ENCODE results near the gene EIF4G3.

Gene EIF4G3

GRCh38 chr1:20988943-20989342, 187.8 kb downstream of the EIF4G3 start:
- no peak for DNase-seq (ENCODE audit: low spot score)

DNA sequence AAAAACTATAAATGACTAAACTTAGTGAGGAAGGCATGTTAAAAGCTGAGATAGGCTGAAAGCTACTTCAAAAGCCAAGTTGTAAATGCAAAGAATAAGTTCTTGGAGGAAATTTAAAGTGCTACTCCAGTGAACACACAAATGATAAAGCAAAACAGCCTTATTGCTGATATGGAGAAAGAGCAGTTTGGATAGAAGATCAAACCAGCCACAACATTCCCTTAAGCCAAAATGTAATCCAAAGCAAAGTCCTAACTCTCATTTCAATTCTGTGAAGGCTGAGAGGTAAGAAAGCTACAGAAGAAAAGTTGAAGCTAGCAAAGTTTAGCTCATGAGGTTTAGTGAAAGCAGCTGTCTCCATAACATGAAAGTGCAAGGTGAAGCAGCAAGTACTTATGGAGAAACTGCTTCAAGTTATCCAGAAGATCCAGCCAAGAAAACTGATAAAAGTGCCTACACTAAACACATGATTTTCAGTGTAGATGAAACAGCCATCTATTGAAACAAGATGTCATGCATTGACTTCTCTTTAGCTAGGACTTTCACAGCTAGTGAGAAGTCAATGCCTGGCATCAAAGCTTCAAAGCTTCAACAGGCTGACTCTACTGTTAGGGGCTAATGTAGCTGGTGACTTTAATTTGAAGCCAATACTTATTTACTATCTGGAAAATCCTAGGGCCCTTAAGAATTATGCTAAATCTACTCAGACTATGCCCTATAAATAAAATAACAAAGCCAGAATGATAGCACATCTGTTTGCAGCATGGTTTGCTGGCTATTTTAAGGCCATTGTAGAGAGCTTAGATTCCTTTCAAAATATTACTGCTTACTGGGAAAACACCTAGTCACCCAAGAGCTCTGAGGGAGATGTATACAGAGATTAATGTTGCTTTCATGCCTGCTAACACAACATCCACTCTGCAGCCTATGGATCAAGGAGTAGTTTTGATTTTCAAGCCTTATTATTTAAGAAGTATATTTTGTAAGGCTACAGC, 188.6 kb downstream of the EIF4G3 start:
- no peak for DNase-seq (ENCODE audit: low spot score)

DNA sequence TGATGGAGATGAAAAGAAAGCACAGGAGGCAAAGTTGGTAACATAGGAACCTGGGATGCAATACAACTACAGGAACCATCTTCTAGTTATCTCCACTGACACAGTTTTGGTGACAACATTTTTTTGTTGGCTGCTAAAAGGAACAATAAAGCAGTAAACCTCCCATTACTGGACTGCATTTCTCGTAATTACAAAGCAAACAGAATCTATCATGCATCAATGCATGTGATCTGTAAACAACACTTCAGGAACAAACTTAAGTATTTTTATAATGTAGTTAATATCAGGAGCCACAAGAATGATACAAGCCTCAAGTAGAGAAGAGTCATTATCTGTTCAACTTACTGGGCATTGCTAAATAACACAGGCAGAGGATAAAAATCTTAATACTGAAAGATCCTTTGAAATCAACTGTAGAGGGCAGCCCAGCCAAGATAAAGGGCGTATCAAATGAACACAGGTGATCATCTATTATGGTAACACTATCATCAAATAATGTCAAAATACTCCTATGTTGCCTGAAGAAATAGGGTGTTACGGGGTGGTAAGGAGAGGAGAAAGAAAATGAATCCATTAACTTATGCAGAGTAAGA, 193.3 kb downstream of the EIF4G3 start:
- DNase-seq (ENCODE audit: low spot score), result no peak

DNA sequence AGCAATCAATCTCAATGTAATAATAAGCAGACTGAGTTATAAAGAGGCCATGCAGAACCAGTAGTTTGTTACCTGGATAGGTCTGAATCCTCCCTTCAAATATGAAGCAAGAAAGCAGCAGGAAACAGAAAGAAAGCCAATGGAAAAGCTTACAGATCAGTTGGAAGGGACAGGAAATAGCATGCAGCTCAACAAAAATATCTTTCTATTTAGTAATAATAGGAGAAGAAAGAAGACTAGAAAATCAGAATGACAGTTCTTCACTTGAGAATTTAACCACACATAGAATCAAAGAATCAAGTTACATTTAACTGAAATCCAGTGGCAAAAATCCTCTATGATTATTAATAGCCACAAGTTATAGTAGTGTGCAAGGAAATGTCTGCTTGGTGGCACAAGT, 194.4 kb downstream of the EIF4G3 start:
- no peak for DNase-seq (ENCODE audit: low spot score)

DNA sequence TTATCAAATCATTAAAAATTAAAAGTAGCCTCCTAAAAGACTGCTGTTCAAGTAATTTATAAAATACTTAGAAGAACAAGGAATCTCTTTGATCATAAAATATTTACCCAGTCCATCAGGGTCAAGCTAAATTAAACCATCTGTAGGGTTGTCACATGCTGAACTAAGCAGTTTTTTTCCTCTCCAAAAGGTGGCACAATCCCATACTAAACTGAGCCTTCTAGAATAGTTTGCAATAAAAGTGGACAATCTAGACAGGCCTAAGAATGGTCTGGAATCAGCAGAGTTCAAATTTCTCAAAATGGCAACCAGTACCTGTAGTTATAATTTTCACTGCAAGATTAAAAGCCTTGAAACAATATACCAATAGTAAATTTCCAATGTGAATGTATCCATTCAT, 194.8 kb downstream of the EIF4G3 start:
- DNase-seq (ENCODE audit: low spot score), result peak; percentile 37

DNA sequence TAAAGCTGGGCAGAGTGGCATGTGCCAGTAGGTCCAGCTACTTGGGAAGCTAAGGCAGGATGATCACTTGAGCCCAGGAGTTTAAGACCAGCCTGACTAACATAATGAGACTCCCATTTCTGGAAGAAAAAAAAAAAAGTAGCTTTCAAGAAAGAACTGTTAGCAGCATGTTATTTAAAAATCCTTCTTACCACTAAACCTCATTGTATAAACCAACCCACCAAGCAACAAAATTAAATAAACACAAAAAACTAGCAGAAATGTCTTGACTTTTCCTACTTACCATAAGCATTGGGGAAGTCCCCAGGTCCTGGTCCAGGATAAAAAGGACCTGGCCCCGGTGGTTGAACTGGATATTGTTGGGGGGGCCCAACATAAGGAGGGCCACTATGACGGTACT, 196.6 kb downstream of the EIF4G3 start:
- DNase-seq (ENCODE audit: low spot score), result no peak

DNA sequence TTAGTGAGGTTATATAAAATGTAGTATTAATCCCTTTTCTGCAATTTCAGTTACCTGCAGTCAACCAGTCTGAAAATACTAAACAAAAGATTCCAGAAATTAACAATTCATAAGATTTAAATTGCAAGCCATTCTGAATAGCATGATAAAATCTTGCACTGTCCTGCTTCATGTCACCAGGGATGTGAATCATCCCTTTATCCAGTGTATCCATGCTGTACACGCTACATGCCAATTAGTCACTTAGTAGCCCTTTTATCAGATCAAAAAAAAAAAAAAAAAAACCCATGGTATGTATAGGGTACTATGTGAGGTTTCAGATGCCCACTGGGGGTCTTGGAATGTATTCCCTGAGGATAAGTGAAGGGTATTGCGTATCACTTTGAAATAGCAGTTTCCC, 198.3 kb downstream of the EIF4G3 start:
- no peak for DNase-seq (ENCODE audit: low spot score)

DNA sequence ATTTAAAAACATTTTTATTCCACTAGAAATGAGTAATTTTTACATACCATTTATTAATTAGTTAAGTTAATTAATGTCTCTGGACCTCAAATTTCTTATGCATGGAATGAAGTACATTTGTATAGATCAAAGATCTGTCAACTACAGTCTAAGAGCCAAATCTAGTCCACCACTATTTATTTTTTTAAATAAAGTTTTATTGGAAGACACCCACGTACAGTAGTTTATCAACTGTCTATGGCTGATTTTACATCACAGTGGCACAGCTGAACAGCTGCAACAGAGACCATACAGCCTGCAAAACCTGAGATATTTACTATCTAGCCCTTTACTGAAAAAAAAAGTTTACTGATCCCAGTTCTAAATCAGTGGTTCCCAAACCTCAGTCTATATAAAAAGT, 201.0 kb downstream of the EIF4G3 start:
- DNase-seq (ENCODE audit: low spot score), result no peak

- DNase-seq (ENCODE audit: low spot score), result no peak
Measured at GRCh38 chr1:20974951-20975350, 201.7 kb downstream of the EIF4G3 start.

DNA sequence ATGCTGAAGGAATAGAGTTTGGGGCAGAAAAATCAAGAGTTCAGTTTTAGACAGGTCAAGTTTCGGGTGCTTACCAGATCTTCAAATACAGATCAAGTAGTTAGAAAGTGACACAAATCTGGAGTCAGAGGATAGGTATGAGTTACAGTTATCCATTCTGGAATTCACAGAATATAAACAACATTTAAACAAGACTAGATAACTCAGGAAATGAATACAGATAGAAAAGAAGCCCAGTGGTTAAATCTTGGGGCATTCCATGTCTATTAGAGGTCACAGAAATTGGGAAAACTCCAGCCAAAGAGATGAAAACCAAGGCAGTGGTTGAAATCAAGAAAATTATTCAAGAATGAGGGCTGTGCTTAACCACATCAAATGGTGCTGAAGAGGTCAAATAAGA, 202.6 kb downstream of the EIF4G3 start:
- DNase-seq (ENCODE audit: low spot score), result no peak

DNA sequence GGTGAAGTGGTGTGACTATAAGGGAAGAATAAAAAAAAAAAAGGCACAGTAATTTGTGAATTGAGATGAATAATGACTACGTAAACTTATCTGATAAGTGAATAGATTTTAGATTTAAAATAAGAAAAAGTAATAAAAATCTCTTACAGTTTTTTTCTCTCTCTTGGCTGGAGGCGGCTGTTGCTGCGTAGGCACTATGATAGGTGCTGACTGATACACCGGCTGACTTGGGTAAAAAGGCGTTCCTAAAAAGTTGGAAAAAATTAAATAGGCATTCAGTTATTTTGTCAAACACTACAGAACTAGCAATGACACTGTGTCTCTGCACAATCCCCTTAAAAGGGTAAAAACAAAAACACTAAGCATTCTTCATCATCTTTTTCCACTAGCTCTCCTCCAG, 203.8 kb downstream of the EIF4G3 start:
- DNase-seq (ENCODE audit: low spot score), result no peak

DNA sequence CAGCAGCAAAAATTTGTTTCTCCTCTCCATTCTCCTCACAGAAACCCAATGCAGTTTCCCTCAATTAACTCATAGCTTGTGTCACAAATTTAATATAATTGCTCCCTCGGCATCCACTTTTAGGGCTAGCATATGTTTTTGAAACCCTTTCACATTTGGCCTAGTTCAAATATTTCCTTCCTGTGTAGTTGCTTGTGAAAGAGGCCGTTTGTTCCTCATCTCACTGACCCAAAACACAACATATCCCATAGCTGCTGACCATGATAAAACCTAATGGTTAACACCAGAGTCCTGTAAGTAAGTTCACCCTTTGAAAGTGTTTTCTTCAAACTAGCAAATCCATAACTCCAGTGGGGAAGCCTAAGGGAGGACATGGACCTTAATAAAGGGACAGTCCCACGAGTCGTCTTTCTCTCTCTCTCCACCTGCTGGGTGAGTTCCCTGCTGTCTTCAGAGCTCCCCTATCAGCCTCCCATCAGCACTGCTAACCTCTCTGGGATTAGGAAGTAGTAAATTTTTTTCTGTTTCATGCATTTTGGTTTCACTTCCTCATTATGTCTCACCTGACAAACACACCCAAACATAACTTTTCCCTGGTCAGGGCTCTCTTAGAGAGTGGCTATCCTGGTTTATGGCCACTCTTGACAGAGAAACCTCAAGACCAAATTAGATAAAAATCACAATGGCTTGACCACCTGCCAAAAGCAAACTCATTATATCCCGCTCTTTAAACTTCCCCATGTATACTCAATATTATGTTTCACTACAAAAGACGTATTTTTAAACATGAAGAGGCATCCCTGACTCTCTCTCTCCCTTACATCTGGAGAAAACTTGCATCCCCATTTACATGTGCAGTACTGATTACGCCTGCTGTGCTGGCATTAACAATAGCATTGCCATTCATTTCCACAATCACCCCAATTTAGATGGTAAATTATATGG, 211.9 kb downstream of the EIF4G3 start:
- no peak for DNase-seq (ENCODE audit: low spot score)

- no peak for DNase-seq (ENCODE audit: low spot score)
Measured at GRCh38 chr1:20962576-20963258, 214.0 kb downstream of the EIF4G3 start.

- no peak for DNase-seq (ENCODE audit: low spot score)
Measured at GRCh38 chr1:20958430-20958829, 218.3 kb downstream of the EIF4G3 start.

DNA sequence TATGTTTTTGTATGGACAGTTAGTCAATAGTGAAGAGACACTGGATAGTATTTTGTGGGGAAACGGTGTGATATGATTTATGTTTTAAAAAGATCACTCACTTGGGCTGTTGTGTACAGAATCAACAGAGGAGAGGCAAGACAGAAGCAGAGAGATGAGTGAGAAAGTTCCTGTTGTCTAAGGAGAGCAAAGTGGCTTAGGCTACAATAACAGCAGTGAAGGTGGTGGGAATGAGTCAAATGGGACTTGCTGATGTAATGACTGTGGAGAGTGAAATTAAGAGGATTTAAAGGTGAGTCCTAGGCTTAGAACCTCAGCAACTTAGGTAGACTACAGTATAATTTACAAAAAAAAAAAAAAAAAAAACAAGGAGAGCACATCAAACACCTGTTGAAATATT, 220.4 kb downstream of the EIF4G3 start:
- no peak for DNase-seq (ENCODE audit: low spot score)

GRCh38 chr1:20950679-20951078, 226.0 kb downstream of the EIF4G3 start:
- DNase-seq (ENCODE audit: low spot score), result no peak

DNA sequence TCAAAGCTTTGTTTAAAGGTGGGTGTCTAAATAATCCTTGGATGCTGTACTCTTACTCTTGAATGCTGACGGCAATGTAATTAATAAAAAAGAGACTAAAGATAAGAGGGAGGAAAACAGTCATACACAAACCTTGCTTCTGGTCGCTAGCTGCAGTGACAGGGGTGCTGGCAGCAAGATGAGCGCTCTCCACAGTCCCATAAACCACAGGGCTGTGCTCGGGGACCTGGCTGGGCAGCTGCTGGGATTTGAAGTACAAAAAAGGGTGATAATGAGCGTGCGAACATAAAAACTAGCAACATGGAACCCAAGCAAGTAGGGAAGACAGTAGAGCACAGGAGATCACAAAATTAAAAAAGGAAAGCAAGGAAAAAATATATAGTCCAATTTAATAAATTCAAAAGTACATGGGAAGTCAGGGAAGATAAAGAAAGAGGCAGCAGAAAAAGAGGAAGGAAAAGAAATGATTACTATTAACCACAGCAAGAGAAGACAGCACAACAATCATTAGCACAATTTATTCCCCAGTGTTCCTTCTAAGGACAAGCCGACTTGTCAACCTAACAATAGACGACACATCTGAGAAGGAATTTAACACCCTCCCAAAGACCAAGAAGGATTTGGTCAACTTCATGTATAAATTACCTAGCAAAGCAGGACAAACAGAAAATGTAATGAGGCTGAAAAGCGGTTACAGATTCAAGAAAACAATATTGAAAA, 226.7 kb downstream of the EIF4G3 start:
- no peak for DNase-seq (ENCODE audit: low spot score)

DNA sequence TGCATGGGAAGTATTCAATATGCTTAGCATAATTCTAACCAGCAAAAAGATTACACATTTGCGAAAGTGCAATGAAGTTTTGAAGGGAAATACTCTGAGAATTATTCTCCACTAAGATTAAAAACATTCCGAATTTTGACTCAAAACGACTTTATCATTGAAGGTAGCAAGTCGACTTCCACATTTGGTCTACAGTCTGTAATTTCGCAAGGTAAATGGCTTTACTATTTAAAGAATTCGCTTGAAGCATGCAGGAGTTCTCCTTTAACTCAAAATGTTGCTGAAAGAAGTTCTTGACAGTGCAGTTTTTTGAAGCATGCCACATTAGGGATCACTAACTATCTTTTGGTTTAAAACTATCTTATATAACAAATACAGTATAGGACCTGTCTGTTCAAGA, 228.6 kb downstream of the EIF4G3 start:
- no peak for DNase-seq (ENCODE audit: low spot score)

DNA sequence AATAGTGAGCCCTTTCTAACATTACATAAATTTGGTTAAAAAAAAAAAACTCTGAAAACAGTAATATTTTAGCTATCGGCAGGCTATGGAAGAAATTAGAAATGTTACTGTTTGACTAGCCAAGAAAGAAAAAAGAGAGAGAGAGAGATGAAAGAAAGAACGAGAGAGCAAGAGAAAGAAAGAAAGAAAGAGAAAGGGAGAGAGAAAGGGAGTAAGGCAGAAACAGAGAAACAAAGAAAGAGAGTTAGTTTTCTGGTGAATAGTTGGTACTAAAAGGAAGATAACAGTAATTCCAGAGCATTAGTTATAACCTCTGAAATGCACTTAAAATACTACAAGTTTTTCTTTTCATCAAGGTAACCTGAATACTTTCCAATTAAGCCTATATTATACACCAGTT, 229.3 kb downstream of the EIF4G3 start:
- no peak for DNase-seq (ENCODE audit: low spot score)

DNA sequence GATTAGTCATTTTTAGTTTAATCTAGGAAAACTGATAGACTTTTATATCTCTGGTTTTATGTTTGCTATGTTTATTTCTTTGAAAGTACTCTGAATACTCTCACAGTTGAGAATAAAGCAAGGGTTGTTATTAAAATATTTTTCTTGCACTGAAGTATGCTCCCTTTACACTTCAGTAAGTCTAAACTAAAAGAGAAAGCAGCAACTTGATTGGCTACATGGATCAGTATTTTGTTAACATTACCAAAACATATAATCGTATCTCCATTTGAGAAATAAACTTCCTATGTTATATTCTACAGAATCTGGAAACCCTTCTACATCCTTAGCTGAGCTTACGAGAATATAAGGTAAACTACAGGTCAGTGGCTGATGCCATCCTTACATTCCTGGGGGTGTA, 240.1 kb downstream of the EIF4G3 start:
- DNase-seq (ENCODE audit: low spot score), result no peak

- DNase-seq (ENCODE audit: low spot score), result no peak
Measured at GRCh38 chr1:20936216-20936615, 240.5 kb downstream of the EIF4G3 start.

All from hematopoietic multipotent progenitor cell treated with erythropoietin and hydrocortisone succinate and interleukin-3 and kit ligand, for 15 days (in vitro differentiated cells).